B cell (primary cell): ENCODE results near the gene TIGD1. TPM values are rescaled to one million over a fixed set of nuclear protein-coding genes. Genes with fewer than 3 reads are reported as not detected.

ENCODE experiments used
- ATAC-seq: fragments of 200-7000 bp; cut with Tn5 transposase; one replicate; pipeline ENCODE4 v1.10.0; 2021; ENCODE audit warnings: low read depth, mild to moderate bottlenecking, moderate number of reproducible peaks, moderate library complexity
- CTCF ChIA-PET: fragments of 350-600 bp; sonication (Branson Sonifier 250); formaldehyde crosslinking; loops from one replicate; lab custom pipeline; 2021; ENCODE audit warnings: antibody characterized with exemption, inconsistent platforms; lab: Charles Lee
- POLR2A ChIA-PET: fragments of 350-600 bp; sonication (Branson Sonifier 250); formaldehyde crosslinking; loops from one replicate; lab custom pipeline; 2021; ENCODE audit warnings: antibody characterized with exemption; lab: Charles Lee
- DNase-seq: peaks from one replicate; pipeline ENCODE4 v3.0.0; 2013
- H2AFZ ChIP-seq: 2 replicates; pipeline ENCODE4 v1.6.1; 2012; ENCODE audit warnings: mild to moderate bottlenecking, low read depth, low read length; ENCODE audit not compliant: insufficient read depth, poor library complexity, severe bottlenecking
- H3K27ac ChIP-seq, 2 donors: 1 replicate in 1 of 2; 2 replicates in 1 of 2; pipeline ENCODE4 v1.5.1; 2012 to 2013; ENCODE audit warnings: low read length in 2 of 2, mild to moderate bottlenecking in 2 of 2, moderate library complexity in 1 of 2
- H3K27me3 ChIP-seq, 4 experiments: fragments of 200-600 bp in 1 of 4; sonication (generic) in 1 of 4; replicated peaks in 1 of 4; 1 replicate in 2 of 4; 2 replicates in 2 of 4; pipeline versions ENCODE4 v1.6.1 to v1.7.0; 2013 to 2016; ENCODE audit warnings: low read length in 3 of 4, mild to moderate bottlenecking in 2 of 4, mixed read lengths in 1 of 4, moderate library complexity in 1 of 4; ENCODE audit not compliant: insufficient read depth in 4 of 4, control insufficient read depth in 3 of 4; ENCODE audit errors: control extremely low read depth in 1 of 4
- H3K36me3 ChIP-seq, 2 experiments: replicated peaks in 1 of 2; 1 replicate in 1 of 2; 2 replicates in 1 of 2; pipeline versions ENCODE4 v1.6.1 to v1.7.1; 2013; ENCODE audit warnings: low read length in 1 of 2; ENCODE audit not compliant: insufficient read depth in 2 of 2, control insufficient read depth in 1 of 2; ENCODE audit errors: control extremely low read depth in 1 of 2, extremely low read depth in 1 of 2
- H3K4me1 ChIP-seq, 2 donors: fragments of 200-600 bp in 1 of 2; sonication (generic) in 1 of 2; 1 replicate in 1 of 2; 2 replicates in 1 of 2; pipeline versions ENCODE4 v1.5.1 to v1.6.1; 2013 to 2017; ENCODE audit warnings: low read length in 2 of 2; ENCODE audit not compliant: control insufficient read depth in 2 of 2, insufficient read depth in 2 of 2
- H3K4me2 ChIP-seq: replicated peaks from 2 replicates; pipeline ENCODE3; 2012; ENCODE audit warnings: mild to moderate bottlenecking, low read depth, low read length; ENCODE audit not compliant: poor library complexity, severe bottlenecking
- H3K4me3 ChIP-seq, 5 experiments: fragments of 200-600 bp in 1 of 5; sonication (generic) in 1 of 5; 1 replicate in 3 of 5; 2 replicates in 2 of 5; pipeline versions ENCODE4 v1.5.1 to v1.7.0; 2011 to 2016; ENCODE audit warnings: low read length in 4 of 5, mild to moderate bottlenecking in 4 of 5, low read depth in 2 of 5, control low read depth in 1 of 5, moderate library complexity in 1 of 5; ENCODE audit not compliant: insufficient read depth in 1 of 5; ENCODE audit errors: control extremely low read depth in 1 of 5, extremely low read depth in 1 of 5
- H3K79me2 ChIP-seq: fragments of 200-600 bp; sonication (generic); one replicate; pipeline ENCODE4 v1.6.0; 2016; ENCODE audit warnings: low read length; ENCODE audit not compliant: control insufficient read depth, insufficient read depth
- H3K9ac ChIP-seq: fragments of 200-600 bp; sonication (generic); 2 replicates; pipeline ENCODE4 v1.6.1; 2017; ENCODE audit warnings: mild to moderate bottlenecking, low read length, moderate library complexity
- H3K9me3 ChIP-seq, 3 donors: one replicate each; pipeline versions ENCODE4 v1.6.1 to v1.7.1; 2013; ENCODE audit warnings: low read length in 2 of 3; ENCODE audit not compliant: control insufficient read depth in 2 of 3, insufficient read depth in 1 of 3; ENCODE audit errors: control extremely low read depth in 1 of 3
- H4K20me1 ChIP-seq: 2 replicates; pipeline ENCODE4 v1.6.0; 2012; ENCODE audit warnings: mild to moderate bottlenecking, low read length; ENCODE audit not compliant: insufficient read depth, control insufficient read depth, poor library complexity, severe bottlenecking
- H3K27ac Mint-ChIP-seq: one replicate; pipeline ENCODE4 v1.8.0; 2021; ENCODE audit warnings: mixed read lengths
- H3K27me3 Mint-ChIP-seq: one replicate; pipeline ENCODE4 v1.8.0; 2021; ENCODE audit warnings: mixed read lengths
- H3K4me1 Mint-ChIP-seq: one replicate; pipeline ENCODE4 v1.8.0; 2021; ENCODE audit warnings: mixed read lengths
- H3K4me3 Mint-ChIP-seq: one replicate; pipeline ENCODE4 v1.8.0; 2021; ENCODE audit warnings: mixed read lengths
- H3K9me3 Mint-ChIP-seq: one replicate; pipeline ENCODE4 v1.8.0; 2022; ENCODE audit warnings: mixed read lengths; ENCODE audit not compliant: insufficient read depth
- CTCF ChIP-seq: fragments of 200-600 bp; IDR thresholded peaks from one replicate; pipeline ENCODE4 v1.8.0; 2022; ENCODE audit warnings: antibody characterized with exemption, mild to moderate bottlenecking
- EZH2 ChIP-seq: IDR thresholded peaks from 2 replicates; pipeline ENCODE4 v1.6.1; 2012; ENCODE audit warnings: borderline replicate concordance, low read depth, mild to moderate bottlenecking, moderate library complexity, low read length; ENCODE audit not compliant: insufficient read depth, poor library complexity, severe bottlenecking
- WGBS: methylation state at CpG from one replicate; pipeline ENCODE4 v1.1.5; 2013; ENCODE audit warnings: missing lambda C conversion rate; ENCODE audit not compliant: insufficient coverage; 5-methylcytosine and 5-hydroxymethylcytosine counted together
- intact Hi-C: fragments of 100-400 bp; cut with micrococcal nuclease; formaldehyde crosslinking; loops from one replicate; pipeline ENCODE4 v1.10.0; 2022
- polyA plus RNA-seq: library from polyadenylated mRNA; depleted of rRNA; stranded (reverse); fragments of >200 nt; gene quantifications from 2 replicates; pipeline ENCODE4 v1.2.3, GENCODE V29; 2012
- total RNA-seq, 2 donors: library from RNA; stranded (reverse); fragments of 120-200 nt in 1 of 2; gene quantifications; 1 replicate in 1 of 2; 2 replicates in 1 of 2; pipeline versions ENCODE4 v1.2.3 to v1.2.4, GENCODE V29; 2013 to 2022

The TIGD1 gene
- total and polyA plus RNA-seq, 2 donors (not counting 1 experiment from before 2014, with no cell fraction given), result 7.6 to 13.6 TPM

- Histone ChIP-seq H3K4me3 (peak overlapping the region in 3 of 5 experiments; percentile 32 to 58 (median 43)), H3K9me3 (peaks cover 0 to 16% (median 0%) of the 10 kb centered on the region in 3 donors), H3K4me1 (peaks cover 30 to 32% of the 10 kb centered on the region in 2 donors), H2AFZ (peak overlapping the region; percentile 64), H3K36me3 (no peaks in the 10 kb centered on the region), H3K4me2 (peak overlapping the region; percentile 85), H3K79me2 (no peaks in the 10 kb centered on the region), H3K9ac (peak overlapping the region; percentile 51), H3K27me3 (peaks cover 0 to 50% (median 22%) of the 10 kb centered on the region in 4 experiments), H4K20me1 (no peaks in the 10 kb centered on the region), H3K27ac (no peak overlapping the region)
- H3K9me3 Mint-ChIP-seq, result no peaks in the 10 kb centered on the region
- ChIA-PET CTCF (interaction anchor here (0.8 to 1.4 kb wide), 6 partner anchors 10 to 615 kb away, joined by 3 to 4 read pairs (median 3); no protein-coding TSS in a partner anchor), POLR2A (no interaction called here)
- no peak for ATAC-seq
- peak overlapping the region; percentile 71 for H3K4me3 Mint-ChIP-seq
- H3K4me1 Mint-ChIP-seq, result peaks cover 17% of the 10 kb centered on the region
- no peak for TF ChIP-seq CTCF
- TF ChIP-seq EZH2, result no peak
- DNase-seq, result peak; percentile 41
- 25% methylated on average over 46 of the region's 46 CpGs for WGBS
- peak overlapping the region; percentile 32 for H3K27ac Mint-ChIP-seq
- intact Hi-C loops, result loop anchor here (5.0 kb wide), 1 partner anchor 616 kb away; no protein-coding TSS in a partner anchor
- peaks cover 29% of the 10 kb centered on the region for H3K27me3 Mint-ChIP-seq
Observed at GRCh38 chr2:232522623-232523401, 27.5 kb downstream of the TIGD1 start.
